Measurements from ENCODE around the gene ATAD3B. TPM values are rescaled to one million over a fixed set of nuclear protein-coding genes. Genes with fewer than 3 reads are reported as not detected.

ATAD3B gene
- total RNA-seq, 6 experiments from 2014 or later, result 8.9 to 15.0 (median 10.2) TPM

- TF ChIP-seq POLR2A (IDR thresholded peaks at IDR 0.05), result peak; percentile 72
- TF ChIP-seq, protein P1, sequence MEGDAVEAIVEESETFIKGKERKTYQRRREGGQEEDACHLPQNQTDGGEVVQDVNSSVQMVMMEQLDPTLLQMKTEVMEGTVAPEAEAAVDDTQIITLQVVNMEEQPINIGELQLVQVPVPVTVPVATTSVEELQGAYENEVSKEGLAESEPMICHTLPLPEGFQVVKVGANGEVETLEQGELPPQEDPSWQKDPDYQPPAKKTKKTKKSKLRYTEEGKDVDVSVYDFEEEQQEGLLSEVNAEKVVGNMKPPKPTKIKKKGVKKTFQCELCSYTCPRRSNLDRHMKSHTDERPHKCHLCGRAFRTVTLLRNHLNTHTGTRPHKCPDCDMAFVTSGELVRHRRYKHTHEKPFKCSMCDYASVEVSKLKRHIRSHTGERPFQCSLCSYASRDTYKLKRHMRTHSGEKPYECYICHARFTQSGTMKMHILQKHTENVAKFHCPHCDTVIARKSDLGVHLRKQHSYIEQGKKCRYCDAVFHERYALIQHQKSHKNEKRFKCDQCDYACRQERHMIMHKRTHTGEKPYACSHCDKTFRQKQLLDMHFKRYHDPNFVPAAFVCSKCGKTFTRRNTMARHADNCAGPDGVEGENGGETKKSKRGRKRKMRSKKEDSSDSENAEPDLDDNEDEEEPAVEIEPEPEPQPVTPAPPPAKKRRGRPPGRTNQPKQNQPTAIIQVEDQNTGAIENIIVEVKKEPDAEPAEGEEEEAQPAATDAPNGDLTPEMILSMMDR (IDR thresholded peaks at IDR 0.05), result peak; percentile 24 to 33 (median 30)
- Histone ChIP-seq H3K4me3 (peak overlapping the region; percentile 28 to 54 (median 38)), H3K27me3 (no peaks in the 10 kb centered on the region), H3K36me3 (no peaks in the 10 kb centered on the region), H3K27ac (peak overlapping the region in 2 of 3 donors; percentile 23 to 65), H3K9me3 (no peaks in the 10 kb centered on the region), H3K4me1 (peaks cover 0 to 62% (median 29%) of the 10 kb centered on the region in 4 donors)
- 16% methylated on average over 6 of the region's 11 CpGs for whole genome bisulfite sequencing (ENCODE audit: insufficient coverage, low coverage, low lambda C conversion rate, missing lambda C conversion rate)
- ATAC-seq (peak; percentile 48 to 69 (median 64)), DNase-seq (peak; percentile 74 to 90 (median 86))
- intact Hi-C loops (cut with DNase I), result no loop called here
These were observed 33.6 kb upstream of the ATAD3B start for GRCh38 chr1:1437904-1438376.

DNA sequence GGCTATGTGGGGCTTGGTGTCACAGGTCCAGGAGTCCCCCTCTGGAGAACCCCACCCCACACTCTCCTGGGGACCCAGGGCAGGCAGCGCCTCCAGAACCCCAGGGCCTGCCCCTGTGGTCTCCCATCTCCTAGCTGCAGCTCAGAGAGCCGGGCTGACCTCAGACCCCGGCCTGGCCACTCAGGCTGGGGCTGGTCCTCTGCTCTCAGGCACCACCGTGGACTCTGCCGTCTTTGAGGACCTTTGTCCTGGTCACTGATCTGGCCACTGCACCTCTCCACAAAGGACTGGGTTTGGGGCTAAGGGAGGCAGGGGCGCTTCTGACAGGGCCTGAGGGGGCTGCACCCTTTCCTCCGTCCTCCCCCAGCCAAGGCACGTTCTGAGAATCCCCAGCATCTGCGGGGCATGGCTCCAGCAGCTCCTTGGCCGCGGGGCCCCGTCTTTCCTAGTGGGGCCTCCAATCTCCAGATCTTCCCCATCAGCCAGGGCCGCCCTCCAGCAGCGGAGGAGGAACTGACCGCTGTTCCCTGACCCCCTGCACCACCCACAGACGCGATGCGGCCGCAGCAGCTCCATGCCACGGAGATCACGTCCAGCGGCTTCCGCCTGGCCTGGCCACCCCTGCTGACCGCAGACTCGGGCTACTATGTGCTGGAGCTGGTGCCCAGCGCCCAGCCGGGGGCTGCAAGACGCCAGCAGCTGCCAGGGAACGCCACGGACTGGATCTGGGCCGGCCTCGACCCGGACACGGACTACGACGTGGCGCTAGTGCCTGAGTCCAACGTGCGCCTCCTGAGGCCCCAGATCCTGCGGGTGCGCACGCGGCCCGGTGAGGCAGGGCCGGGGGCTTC is 32.8 kb upstream of the ATAD3B start:
- Histone ChIP-seq H3K27me3 (no peaks in the 10 kb centered on the region), H3K4me1 (peaks cover 0 to 55% (median 23%) of the 10 kb centered on the region in 4 donors), H3K4me3 (peak overlapping the region; percentile 28 to 54 (median 38)), H3K9me3 (no peaks in the 10 kb centered on the region), H3K27ac (peak overlapping the region in 2 of 3 donors; percentile 23 to 65), H3K36me3 (no peaks in the 10 kb centered on the region)
- DNase-seq, result peak in 1 of 3 donors; percentile 70
- peak in 3 of 4 donors; percentile 13 to 44 (median 30) for ATAC-seq
- TF ChIP-seq, protein P1 (IDR thresholded peaks at IDR 0.05), result no peak
- TF ChIP-seq POLR2A (IDR thresholded peaks at IDR 0.05), result no peak
- 73% methylated on average over 3 of the region's 45 CpGs for WGBS (ENCODE audit: insufficient coverage, low coverage, low lambda C conversion rate, missing lambda C conversion rate)
- intact Hi-C loops (cut with DNase I), result no loop called here

DNA sequence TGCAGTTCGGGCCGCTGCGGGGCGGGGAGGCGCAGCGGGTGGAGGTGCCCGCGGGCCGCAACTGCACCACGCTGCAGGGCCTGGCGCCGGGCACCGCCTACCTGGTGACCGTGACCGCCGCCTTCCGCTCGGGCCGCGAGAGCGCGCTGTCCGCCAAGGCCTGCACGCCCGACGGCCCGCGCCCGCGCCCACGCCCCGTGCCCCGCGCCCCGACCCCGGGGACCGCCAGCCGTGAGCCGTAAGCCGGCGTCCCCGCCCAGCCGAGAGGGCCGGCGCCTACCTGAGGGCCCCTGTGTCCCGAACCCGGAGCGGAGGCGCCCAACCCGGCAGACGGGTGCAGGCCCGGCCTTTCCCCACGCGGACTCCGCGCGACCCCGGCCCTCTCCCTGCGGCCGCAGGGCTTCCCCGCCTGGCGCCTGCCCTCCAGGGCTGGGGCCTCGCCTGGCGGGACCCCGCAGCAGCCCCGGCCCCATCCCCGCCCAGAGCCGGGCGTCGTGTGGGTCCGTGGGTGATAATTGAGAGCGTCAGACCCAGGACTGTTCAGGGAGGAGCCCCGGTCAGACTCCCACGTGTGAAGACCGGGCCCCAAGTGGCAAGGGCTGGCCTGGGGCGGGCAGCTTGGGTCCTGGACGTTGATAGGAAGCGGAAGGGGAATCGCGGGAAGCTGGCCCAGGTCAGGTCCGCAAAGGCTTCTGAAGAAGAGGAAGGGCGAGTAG is 31.9 kb upstream of the ATAD3B start:
- no peak overlapping the region for H3K27ac ChIP-seq
- H3K27me3 ChIP-seq, result no peaks in the 10 kb centered on the region
- peaks cover 0 to 46% (median 18%) of the 10 kb centered on the region in 4 donors for H3K4me1 ChIP-seq
- H3K9me3 ChIP-seq, result no peaks in the 10 kb centered on the region
- H3K4me3 ChIP-seq, result no peak overlapping the region
- H3K36me3 ChIP-seq, result no peaks in the 10 kb centered on the region
- 87% methylated on average over 10 of the region's 82 CpGs for WGBS (ENCODE audit: insufficient coverage, low coverage, low lambda C conversion rate, missing lambda C conversion rate)
- intact Hi-C loops (cut with DNase I), result loop anchor here in 1 of 2 donors (5.0 kb wide), 1 partner anchor 32 kb away; the partner anchor contains the start of gene MRPL20
- peak in 1 of 3 donors; percentile 41 for DNase-seq
- ATAC-seq, result no peak
- TF ChIP-seq POLR2A (IDR thresholded peaks at IDR 0.05), result no peak
- TF ChIP-seq, protein P1 (IDR thresholded peaks at IDR 0.05), result no peak

DNA sequence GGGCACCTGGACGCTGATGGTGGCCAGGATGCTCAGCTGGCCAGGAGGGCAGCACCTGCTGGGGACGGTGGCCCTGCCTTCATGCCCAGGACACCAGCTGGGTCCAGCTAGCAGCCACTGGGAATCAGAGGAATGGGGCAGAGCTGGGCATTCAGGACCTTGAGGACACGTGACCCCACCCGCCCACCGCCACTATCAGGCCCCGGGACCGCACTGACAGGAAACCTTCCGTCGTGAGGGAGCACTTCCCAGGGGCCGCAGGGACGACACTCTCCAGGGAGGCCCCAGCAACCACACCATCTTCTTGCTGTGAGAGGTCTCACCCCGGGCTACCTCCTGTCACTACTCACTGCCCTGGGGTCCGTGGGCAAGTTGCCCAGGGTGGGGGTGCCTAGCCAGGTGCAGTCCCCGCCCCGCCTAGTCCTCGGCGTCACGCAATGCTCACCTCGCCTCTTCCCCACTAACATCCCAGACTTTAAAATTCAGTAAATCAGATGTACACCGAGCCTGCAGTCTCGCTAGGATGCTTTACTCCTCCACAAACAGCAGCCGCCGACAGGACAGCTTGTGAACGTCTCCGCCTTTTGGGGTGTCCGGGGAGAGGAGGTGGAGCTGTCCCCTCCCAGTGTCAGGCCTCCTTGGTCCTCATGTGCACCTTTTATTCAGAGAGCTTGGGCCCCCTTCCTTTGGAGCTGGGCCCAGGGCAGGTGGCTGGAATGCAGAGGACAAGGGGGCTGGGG is 31.1 kb upstream of the ATAD3B start:
- Histone ChIP-seq H3K9me3 (no peaks in the 10 kb centered on the region), H3K4me1 (peaks cover 0 to 39% (median 14%) of the 10 kb centered on the region in 4 donors), H3K4me3 (no peak overlapping the region), H3K27me3 (no peaks in the 10 kb centered on the region), H3K36me3 (no peaks in the 10 kb centered on the region), H3K27ac (no peak overlapping the region)
- intact Hi-C loops (cut with DNase I), result loop anchor here in 1 of 2 donors (5.0 kb wide), 1 partner anchor 33 kb away; the partner anchor contains the start of gene MRPL20
- DNase-seq, result peak in 1 of 3 donors; percentile 48
- ATAC-seq, result no peak
- 70% methylated on average over 7 of the region's 26 CpGs for WGBS (ENCODE audit: insufficient coverage, low coverage, low lambda C conversion rate, missing lambda C conversion rate)
- no peak for TF ChIP-seq POLR2A (IDR thresholded peaks at IDR 0.05)
- TF ChIP-seq, protein P1 (IDR thresholded peaks at IDR 0.05), result no peak

Measured in right lobe of liver (tissue), 6 donors.